Activated T-cell treated with anti-CD3 and anti-CD28 coated beads, Interleukin-2, amount 50 U/mL, for 1 hour (primary cell): ENCODE measurements around the gene TAAR8.
"Not testable (repeated sequence)": the region's sequence is repeated elsewhere in the genome, so short reads cannot be mapped to it uniquely, and the experiment has no call there.

ENCODE experiments used
- DNase-seq: peaks from one replicate; pipeline ENCODE4 v3.0.0-alpha.2; 2020

Gene TAAR8

DNA sequence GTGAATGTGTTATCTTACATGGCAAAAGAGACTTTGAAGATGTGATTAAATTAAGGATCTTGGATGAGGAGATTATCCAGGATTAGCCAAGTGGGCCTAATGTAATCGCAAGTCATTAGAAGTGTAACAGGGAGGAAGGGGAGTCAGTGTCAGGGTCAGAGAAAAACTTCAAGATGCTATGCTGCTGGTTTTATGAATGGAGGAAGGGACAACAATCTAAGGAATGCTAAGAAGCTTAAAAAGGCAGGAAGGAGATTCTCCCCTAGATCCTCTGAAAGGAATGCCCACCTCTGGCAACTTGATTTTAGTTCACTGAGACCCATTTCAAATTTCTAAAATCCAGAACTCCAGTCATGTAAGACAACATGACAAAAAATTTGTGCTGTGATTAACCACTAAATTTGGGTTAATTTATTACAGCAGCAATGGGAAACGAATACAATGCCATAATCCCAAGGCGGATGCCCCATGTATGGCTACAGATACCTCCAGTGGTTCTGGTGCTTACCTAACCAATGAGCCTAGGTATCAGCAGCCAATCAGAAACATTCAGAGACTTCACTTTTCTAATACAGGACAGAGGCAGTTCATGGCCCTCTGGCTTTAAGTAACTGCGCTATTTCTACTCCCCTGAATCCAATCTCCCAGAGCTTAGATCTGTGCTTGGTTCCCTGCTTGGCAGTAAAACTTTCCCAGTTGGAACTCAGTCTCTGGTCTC lies 3.6 kb upstream of the TAAR8 start:
- no peak for DNase-seq

DNA sequence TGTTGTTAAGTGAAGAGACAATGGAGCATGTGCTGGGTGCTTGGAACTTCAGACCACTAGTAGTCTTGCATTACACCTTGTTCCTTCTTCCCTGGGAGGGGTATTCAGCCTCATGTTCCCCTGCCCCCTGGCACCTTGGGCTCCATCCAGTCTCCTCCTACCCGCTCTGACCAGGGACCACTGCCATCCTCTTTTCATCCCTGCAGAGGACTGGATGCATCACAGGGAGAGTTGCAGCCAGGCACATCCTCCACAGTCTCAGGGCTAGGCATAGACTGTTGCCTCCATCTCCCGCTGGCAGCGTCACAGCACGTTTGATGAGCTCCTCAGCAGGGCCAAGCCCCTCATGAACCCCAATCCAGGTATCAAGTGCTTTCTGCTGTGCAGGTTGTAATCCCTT lies 1.3 kb upstream of the TAAR8 start:
- DNase-seq = no peak

DNA sequence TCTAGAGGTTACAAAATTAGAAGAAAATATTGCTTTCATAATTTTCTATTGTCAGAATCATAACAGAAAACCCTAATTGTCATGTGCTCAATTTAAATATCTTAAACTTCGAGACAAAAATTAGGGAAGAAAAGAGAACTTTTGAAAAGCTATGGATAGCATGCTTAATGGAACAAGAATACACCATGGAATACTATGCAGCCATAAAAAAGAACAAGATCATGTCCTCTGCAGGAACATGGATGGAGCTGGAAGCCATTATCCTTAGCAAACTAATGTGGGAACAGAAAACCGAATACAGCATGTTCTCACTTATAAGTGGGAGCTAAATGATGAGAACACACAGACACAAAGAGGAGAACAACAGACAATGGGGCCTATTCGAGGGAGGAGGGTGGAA lies 7.6 kb downstream of the TAAR8 start:
- DNase-seq = not testable (repeated sequence)

DNA sequence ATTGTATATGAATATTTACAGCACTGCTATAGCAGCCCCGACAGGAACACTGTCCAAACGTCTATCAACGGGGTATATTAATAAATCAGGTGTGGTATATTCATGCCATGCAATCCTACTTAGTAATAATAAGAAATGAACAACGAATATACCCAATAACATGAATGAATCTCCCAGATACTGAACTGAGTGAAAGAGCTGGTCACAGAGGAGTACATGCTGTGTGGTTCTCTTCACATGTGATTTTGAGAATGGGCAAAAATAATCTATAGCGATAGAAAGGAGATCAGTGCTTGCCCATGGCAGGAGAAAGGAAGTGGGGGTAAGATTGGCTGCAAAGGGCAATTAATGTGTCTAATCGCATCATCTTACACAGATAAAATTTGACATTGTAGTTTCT lies 13.9 kb downstream of the TAAR8 start:
- DNase-seq = no peak

DNA sequence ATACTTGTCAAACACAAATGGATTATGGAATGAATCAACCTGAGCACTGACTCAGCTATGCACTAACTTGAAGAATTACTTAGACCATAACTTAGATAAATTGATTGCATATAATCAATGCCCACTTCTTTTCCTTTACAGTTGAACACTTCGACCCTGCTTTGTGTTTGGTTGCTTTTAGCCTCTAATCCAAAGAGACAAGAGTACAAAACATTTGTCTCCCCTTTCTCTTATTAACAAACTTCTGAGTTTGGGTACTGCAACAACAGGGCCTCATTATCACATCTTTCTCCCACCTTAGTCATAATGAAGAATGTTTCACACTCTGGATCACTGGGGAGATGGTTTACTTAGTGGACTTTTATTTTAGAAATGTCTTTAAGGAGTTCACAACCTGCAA lies 15.1 kb downstream of the TAAR8 start:
- DNase-seq = no peak

DNA sequence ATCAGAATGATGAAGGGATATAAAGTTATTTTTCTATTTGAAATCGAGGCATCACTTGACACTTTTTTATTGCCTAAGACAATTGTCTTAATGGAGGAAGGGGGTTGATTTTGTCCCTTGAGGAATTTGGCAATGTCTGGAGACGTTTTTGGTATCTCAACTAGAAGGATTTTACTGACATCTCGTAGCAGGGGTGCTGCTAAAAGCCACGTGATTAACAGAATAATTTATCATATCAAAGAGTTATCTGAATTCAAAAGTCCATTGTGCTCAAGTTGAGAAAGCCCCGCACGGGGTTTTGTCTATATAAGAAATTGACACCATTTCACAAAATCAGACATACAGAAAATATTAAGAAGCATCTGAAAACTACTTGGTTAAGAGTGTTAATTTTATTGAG lies 16.1 kb downstream of the TAAR8 start:
- no peak for DNase-seq

DNA sequence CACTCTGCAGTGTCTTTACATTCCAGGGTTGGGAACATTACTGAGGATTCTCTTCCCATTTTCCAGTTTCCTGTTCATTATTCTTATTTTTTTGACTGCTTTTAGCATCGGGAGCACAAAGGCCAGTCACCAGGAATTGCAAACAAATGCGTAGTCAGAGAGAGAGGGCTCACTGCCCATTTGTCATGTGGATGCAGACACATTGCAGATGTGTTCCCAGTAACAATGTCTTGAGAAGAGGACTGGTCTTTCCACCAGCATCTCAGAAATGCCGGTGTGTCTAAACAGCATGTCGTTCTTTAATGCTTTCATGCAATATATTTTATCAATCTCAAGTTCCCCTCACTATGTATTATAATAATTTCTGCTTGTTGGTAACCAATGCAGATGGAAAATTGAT lies 16.7 kb downstream of the TAAR8 start:
- no peak for DNase-seq

DNA sequence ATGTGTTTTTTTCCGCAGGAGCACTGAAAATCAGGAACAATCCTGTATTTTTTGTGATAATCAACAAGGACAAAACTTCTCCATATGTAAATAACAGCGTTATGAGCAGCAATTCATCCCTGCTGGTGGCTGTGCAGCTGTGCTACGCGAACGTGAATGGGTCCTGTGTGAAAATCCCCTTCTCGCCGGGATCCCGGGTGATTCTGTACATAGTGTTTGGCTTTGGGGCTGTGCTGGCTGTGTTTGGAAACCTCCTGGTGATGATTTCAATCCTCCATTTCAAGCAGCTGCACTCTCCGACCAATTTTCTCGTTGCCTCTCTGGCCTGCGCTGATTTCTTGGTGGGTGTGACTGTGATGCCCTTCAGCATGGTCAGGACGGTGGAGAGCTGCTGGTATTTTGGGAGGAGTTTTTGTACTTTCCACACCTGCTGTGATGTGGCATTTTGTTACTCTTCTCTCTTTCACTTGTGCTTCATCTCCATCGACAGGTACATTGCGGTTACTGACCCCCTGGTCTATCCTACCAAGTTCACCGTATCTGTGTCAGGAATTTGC lies 17.8 kb downstream of the TAAR8 start, which contains the start of gene TAAR6:
Gene TAAR6 (plus strand): TSS at position 102 of the 557 bp plus-strand sequence. CDS start 0 bp downstream, at position 102.
- no peak for DNase-seq

DNA sequence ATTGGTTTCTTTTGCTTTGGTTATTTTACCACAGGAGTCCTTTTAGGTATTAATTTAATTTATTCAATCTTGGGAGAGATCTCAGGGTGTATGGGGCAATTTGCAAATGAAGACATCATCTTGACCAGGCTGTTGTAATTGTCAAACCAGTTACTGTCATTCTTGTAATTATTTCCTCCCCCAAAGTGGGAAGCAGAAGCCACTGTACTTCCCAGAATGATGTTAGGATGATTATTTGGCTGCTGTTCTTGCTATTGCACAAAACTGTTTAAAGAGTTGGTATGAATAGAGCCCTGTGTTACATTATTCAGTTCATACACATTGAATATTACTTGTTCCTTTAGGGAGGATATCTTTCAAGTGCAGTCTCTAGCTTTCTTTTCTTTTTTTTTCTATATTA lies 19.3 kb downstream of the TAAR8 start:
- DNase-seq = no peak

DNA sequence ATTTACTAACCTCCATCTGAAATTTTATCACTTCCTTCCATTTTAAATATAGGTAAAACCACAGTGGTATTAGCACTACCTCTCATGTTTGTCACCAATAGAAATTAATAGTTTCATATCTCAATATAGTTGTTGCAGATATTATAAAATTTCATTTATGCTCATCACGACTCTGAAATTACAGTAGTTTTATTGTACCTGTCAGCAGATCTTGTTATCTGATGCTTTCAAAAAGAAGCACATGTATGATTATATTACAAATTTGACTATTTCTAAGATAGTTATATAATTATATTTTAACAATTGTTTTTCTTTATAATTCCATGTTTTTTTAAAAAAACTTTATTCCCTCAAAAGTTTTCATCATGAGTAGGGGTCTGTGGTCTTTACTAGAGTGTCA lies 32.2 kb downstream of the TAAR8 start:
- DNase-seq = no peak

DNA sequence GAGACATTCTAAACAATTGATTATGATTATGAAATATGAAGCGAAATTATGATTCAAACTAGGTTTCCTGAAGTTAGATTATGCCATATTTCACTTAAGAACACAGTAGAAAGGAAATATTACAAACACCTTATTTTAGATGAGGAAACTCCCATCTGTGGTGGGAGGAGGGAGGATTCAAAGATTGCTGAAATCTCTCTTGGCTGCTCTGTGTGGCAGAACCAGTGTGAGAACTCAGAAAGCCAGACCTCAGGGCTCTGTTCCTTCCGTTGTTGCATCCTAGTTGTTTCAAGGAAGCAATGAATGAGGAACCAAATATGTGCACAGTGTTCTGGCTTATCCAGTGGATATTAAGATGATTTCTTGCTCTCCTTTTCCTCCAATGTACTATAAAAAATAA lies 35.0 kb downstream of the TAAR8 start:
- DNase-seq = no peak

DNA sequence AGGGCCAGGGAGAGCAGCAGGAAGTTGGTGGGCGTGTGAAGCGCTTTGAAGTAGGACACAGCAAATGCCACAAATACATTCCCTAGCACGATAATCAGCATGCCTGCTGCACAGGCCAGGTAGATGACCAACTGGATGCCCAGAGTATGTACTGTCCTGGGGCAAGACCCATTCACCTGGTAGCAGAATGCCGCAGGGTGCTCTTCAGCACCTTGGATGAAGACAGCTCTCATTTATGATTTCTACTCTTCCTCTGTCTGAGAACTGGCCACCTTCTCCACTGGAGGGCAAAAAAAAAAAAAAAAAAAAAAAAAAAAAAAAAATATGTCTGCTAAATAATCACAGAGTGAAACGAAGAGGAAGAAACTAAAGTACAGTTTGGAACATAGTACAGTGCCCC lies 37.0 kb downstream of the TAAR8 start, which contains the start of gene TAAR5:
Gene TAAR5 (minus strand): TSS at position 288 of the 400 bp plus-strand sequence. CDS start 55 bp downstream, at position 233.
- no peak for DNase-seq

DNA sequence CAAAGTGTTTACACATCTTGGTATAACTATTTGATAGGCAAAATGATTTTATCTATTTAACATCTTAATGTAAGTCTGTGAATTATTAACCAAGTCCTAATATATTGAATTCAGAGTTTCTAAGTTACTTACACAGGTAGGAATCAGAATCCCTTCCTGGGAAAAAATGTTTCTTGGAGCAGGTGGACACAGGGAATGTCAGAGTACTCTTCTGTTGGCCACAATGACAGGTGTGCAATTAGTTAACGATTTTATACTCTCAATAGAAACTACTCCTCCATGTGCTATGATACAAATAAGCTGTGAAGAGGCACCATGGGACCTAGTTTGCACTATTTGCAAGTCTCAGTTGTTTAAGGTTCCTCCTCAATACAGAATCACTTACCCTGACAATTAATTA lies 37.9 kb downstream of the TAAR8 start:
- DNase-seq = no peak

DNA sequence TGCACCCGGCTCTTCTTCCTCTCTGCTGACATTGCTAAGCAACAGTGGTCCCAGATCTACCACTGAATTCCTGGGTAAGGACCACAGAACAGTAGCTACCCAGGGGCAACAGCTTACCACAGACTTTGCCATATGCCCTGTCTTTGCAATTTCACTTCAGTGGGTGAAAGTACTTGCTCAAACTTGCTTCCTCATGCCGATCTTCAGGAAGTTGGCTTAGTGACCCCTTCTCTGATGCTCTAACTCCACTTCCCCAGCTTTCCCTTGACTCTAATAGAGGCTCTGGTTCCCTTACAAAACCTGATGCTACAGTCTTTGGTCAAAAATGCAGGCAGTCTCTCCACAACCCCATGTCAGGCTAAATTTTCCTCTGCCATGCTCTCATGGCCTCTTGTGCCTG lies 40.4 kb downstream of the TAAR8 start:
- no peak for DNase-seq

DNA sequence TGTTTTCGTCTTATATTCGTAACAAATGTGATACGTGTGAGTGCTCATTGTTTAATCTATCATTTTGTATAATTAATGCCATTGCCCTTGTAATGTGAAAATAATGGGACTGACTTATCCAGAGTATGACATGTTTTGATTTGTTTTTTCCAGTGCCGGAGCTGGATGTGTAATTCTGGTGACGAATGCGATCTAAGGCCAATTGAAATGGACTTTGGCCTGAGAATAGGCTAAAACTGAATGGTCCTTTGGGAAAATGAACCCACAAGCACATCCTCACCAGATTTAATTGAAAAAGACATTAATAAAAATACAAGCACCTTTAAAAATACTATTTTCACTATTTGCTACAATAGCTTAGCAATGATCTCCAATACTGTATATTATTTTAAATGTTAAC lies 43.7 kb downstream of the TAAR8 start:
- DNase-seq = no peak

DNA sequence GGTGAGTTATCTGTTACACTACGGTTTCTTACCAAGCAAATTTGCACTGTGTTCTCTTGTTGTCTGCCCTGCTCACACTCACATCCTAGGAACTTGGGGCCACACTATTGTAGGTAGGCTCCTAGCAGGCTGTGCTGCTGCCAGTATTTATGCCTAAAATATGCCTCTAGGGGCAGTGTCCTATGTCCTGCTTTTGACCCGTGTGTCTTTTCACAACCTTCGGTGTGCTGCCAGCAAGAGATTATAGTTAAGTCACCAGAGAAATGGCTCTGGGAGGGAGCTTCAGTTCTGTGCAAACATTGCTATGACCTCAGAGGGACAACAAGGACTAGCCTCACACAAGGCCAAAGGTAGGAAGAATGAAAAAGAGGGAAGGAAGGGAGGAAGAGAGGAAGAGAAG lies 46.0 kb downstream of the TAAR8 start:
- no peak for DNase-seq

DNA sequence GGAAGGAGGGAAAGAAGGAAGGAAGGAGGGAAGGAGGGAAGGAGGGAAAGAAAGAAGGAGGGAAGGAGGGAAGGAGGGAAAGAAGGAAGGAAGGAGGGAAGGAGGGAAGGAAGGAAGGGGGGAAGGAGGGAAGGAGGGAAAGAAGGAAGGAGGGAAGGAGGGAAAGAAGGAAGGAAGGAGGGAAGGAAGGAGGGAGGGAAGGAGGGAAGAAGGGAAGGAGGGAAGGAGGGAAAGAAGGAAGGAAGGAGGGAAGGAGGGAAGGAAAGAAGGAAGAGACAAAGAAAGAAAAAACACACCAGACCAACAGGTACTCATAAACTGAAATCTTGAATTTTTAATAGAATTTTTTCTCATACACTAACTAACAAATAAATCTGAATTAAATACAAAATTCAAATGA lies 48.4 kb downstream of the TAAR8 start:
- not testable (repeated sequence) for DNase-seq
